GM08714 (cell line): ENCODE results near the gene A2ML1.

ENCODE experiments used
- H3K4me3 ChIP-seq: fragments of 200-500 bp; sonication (Bioruptor generic); 2 replicates; pipeline ENCODE4 v1.5.1; 2014; ENCODE audit warnings: mild to moderate bottlenecking, low read length, inconsistent platforms
- ZNF274 ChIP-seq: IDR thresholded peaks from 2 replicates; pipeline ENCODE4 v1.6.1; 2012; ENCODE audit warnings: mild to moderate bottlenecking, low read depth, low read length

The A2ML1 gene

GRCh38 chr12:8922544-8922943 lies 100.1 kb downstream of the A2ML1 start:
- TF ChIP-seq ZNF274 = no peak
- H3K4me3 ChIP-seq = no peak overlapping the region
